Endothelial cell of umbilical vein (primary cell): ENCODE data around the gene SLC4A2.
A peak's percentile ranks its signal among the peaks of the same experiment; 100 is the strongest.

Experiments used
- MYC ChIP-seq: IDR thresholded peaks from one replicate; pipeline ENCODE4 v1.6.1; 2011; ENCODE audit warnings: mild to moderate bottlenecking, low read depth, low read length
- POLR2A ChIP-seq: IDR thresholded peaks from 2 replicates; pipeline ENCODE4 v1.6.1; 2012; ENCODE audit warnings: low read depth, mild to moderate bottlenecking, control low read depth, low read length
- POLR2AphosphoS5 ChIP-seq: IDR thresholded peaks from 2 replicates; pipeline ENCODE4 v1.6.1; 2012; ENCODE audit warnings: low read depth, mild to moderate bottlenecking, control low read depth, low read length, moderate library complexity; ENCODE audit not compliant: insufficient read depth
- TF ChIP-seq, protein P1 (sequence below), 2 donors: IDR thresholded peaks; 1 replicate in 1 of 2; 2 replicates in 1 of 2; pipeline ENCODE4 v1.5.1; 2011; ENCODE audit warnings: low read length in 2 of 2, mild to moderate bottlenecking in 2 of 2, moderate library complexity in 2 of 2, control low read depth in 1 of 2, inconsistent platforms in 1 of 2, low read depth in 1 of 2; ENCODE audit not compliant: insufficient read depth in 1 of 2; ENCODE audit errors: extremely low read depth in 1 of 2

DNA sequence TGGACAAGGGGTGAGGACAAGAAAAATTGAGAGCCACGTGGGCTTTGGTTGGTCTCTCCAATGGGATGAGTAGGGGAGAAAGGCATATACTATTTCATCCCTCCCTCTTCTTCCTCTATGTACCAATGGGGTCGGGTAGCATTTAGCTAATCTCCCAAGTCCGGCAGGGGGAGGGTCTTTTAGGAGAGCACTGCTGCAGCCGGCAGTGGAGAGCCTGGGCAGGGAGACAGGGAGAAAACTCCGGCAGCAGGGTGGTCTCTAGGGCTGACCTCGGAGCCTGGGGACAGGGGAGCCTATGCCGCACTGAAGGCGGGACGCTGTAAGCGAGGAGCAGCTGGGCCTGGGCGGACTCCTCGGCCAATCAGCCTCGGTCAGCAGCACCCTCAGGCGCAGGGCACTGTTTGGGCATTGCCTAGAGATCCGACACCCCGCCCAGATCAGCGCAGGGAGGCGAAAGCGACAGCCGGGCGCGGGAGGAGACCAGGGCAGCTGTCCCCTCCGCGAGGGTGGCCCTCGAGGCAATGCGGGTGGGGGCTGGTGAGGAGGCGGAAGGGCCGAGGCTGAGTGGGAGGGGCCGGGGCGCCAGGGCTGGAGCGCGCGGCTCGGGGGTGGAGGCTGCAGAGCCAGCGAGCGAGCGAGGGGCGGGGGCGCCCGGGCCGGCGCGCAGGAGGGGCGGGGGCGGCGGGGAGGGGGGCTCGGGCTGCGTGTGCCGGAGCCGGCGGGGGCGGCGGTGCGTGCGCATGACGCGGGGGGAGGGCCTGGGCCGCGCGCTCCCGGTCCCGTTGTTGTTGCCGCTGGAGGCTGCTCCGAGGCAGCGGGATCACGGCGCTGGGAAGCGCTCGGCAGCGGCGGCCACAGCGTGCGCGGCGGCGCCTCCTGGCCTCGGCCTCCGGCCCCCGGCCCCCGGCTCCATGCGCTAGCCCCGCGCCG is 26.6 kb downstream of the SLC4A2 start, which contains the start of gene AGAP3:
- TF ChIP-seq, protein P1, sequence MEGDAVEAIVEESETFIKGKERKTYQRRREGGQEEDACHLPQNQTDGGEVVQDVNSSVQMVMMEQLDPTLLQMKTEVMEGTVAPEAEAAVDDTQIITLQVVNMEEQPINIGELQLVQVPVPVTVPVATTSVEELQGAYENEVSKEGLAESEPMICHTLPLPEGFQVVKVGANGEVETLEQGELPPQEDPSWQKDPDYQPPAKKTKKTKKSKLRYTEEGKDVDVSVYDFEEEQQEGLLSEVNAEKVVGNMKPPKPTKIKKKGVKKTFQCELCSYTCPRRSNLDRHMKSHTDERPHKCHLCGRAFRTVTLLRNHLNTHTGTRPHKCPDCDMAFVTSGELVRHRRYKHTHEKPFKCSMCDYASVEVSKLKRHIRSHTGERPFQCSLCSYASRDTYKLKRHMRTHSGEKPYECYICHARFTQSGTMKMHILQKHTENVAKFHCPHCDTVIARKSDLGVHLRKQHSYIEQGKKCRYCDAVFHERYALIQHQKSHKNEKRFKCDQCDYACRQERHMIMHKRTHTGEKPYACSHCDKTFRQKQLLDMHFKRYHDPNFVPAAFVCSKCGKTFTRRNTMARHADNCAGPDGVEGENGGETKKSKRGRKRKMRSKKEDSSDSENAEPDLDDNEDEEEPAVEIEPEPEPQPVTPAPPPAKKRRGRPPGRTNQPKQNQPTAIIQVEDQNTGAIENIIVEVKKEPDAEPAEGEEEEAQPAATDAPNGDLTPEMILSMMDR (IDR thresholded peaks at IDR 0.05; ENCODE audit: extremely low read depth in 1 of 2, insufficient read depth in 1 of 2, low read depth in 1 of 2, low read length in 2 of 2), result peak in 1 of 2 donors; percentile 1
- TF ChIP-seq POLR2AphosphoS5, result peak; percentile 91
- TF ChIP-seq POLR2A, result peak; percentile 89
- peak; percentile 20 for TF ChIP-seq MYC
